Stimulated activated CD4-positive, alpha-beta T cell treated with anti-CD3 and anti-CD28 coated beads, Interleukin-2, amount 100 ng/mL, for 4 hours (primary cell): ENCODE data around the gene LMBRD2.
"Not testable (repeated sequence)": the region's sequence is repeated elsewhere in the genome, so short reads cannot be mapped to it uniquely, and the experiment has no call there.

ENCODE experiments used
- DNase-seq: peaks from one replicate; pipeline ENCODE4 v3.0.0-alpha.2; 2020; ENCODE audit warnings: low read depth

Gene LMBRD2

GRCh38 chr5:36161361-36161760, 9.7 kb upstream of the LMBRD2 start:
- no peak for DNase-seq

- DNase-seq = no peak
These were observed 8.9 kb upstream of the LMBRD2 start for GRCh38 chr5:36160617-36161016.

DNA sequence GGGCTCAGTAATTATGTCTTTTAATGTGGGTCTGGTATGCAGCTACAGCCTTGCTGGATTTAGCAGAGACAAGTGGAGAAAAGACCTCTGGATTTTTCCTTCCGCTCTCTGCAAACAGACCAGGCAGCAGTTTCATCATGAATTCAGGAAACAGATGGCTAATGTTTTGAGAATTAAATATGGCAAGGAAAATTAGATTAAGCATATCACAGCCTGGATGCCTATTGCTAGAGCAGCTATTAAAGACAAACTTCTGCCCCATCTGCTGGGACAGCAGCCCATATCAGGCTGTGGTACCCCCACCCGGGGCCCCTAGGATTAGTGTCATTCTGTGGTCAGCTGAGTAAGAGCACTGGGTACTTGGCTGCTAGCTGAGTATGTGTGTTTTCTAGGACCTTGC, 6.5 kb upstream of the LMBRD2 start:
- no peak for DNase-seq

- DNase-seq = no peak
These were observed 4.9 kb upstream of the LMBRD2 start for GRCh38 chr5:36156619-36157018.

DNA sequence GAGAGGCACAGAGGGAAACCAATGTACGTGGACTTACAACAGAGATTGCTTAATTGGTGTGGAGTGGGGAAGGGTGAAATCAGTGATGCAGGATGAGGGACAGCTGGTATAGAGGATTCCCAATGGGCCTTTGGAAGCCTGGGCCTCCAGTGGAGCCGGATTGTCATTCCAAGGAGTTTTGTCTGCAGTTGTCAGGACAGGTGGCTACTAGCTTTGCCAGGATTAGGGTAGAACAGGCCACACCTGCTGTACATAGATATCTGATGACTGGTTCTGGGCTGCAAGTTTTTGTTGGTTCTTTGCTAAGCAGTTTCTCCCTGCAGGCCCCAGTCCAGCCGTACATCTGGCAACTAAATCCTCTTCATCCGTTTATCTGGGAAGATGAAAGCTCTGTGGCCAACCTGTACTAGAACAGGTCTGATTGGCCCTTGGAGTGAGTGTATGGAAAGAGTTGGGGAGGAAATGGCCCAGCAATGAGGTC, 4.5 kb upstream of the LMBRD2 start:
- no peak for DNase-seq

DNA sequence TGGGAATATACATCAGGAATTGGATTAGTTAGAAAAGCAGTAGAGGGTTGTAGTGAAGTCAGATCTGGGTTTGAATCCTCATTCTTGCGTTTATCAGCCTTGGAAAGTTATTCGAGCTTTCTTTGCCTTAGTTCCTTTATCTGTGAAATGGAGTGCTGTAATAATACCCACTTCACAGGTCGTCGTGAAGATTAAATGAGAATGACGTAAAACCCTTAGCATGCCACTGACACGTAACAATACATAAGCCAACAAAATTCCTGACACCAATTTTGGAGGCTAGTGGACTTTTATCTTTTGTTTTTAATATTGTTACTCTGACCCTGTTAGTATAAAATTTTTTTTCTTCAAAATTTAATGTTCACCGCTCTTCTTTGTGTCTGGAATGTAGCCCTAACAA, 3.6 kb upstream of the LMBRD2 start:
- DNase-seq = no peak

GRCh38 chr5:36153726-36154125, 2.0 kb upstream of the LMBRD2 start:
- no peak for DNase-seq

- DNase-seq = no peak
These were observed 1.6 kb upstream of the LMBRD2 start for GRCh38 chr5:36153298-36153677.

DNA sequence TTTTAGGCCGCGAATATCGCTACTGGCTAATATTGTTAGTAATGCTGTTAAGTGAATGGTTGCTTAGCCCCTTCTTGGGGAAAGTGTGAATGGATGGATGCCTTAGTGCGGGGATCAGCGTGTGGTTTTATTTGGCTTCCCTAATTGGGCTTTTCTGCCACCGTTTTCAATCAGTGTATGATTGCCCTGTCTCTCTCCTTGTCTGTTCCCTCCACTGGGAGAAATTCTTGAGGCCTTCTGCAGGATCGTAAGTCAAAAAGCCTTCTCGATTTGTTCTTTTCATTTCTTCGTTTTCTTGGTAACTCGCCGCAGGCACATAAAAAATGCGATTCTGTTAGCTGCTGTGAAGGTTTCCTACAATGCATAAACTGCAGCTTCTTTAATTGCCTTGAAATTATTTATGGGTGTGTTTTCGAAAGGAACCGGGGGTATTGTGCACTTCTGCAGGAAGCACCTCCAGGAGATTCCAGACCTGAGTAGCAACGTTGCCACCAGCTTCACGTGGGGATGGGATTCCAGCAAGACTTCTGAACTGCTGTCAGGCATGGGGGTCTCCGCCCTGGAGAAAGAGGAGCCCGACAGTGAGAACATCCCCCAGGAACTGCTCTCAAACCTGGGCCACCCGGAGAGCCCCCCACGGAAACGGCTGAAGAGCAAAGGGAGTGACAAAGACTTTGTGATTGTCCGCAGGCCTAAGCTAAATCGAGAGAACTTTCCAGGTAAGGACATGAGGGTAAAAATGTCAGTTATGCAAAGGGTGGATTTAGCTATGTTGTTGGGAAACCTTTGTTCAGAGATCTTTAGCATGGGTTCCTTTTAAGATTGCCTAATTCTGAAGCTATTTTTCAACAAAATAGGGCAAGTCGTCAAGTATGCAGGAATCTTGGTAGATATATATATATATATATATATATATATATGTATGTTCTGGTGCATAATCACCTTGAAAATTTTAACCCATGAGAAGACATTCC, 924 bp upstream of the LMBRD2 start:
- no peak for DNase-seq

GRCh38 chr5:36150676-36151433, 832 bp downstream of the LMBRD2 start:
- DNase-seq = no peak

DNA sequence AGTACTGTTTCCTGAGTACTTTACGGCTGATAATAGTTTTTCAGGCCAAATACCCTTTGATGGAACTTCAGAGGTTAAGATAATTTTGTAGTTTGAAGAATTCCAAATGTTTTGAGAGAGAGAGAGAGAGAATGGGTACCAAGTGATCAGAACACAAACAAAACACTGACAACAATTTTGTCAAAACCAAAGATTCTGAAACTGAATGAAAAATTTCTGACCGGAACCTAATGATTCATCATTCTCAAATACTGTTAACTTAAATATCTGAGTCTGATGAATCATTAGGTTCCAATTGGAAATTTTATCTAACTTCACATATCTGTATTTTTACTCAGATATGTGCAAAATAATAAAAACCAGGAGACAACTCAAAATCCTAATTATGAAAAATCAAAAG, 4.0 kb downstream of the LMBRD2 start:
- no peak for DNase-seq

DNA sequence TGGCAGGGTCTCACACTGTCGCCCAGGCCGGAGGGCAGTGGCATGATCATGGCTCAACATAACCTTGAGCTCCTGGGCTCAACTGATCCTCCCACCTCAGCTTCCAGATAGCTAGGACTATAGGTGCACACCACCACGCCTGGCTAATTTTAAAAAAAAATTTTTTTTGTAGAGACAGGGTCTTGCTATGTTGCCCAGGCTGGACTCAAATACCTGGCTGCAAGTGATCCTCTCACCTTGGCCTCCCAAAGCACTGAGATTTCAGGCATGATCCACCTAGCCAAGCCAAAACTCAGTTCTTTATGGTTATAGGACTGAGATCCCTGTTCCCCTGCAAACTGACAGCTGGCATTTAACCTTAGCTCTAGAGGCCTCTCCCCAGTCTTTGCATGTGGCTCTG, 5.3 kb downstream of the LMBRD2 start:
- DNase-seq = no peak

DNA sequence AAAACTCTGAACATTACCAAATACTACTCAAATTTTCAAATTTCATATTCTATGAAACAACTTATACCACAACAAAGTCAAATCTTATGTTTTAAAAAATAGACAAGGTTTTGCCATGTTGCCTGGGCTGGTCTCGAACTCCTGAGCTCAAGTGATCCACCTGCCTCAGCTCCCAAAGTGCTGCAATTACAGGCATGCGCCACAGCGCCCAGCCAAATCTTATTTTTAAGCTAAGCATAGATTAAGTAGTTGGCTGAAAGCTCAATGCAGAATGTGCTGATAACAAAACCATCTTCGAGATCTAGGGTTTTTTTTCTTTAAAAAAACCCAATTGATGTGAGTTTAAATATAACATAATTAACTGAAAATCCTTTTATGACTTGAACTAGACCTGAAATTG, 6.4 kb downstream of the LMBRD2 start:
- no peak for DNase-seq

DNA sequence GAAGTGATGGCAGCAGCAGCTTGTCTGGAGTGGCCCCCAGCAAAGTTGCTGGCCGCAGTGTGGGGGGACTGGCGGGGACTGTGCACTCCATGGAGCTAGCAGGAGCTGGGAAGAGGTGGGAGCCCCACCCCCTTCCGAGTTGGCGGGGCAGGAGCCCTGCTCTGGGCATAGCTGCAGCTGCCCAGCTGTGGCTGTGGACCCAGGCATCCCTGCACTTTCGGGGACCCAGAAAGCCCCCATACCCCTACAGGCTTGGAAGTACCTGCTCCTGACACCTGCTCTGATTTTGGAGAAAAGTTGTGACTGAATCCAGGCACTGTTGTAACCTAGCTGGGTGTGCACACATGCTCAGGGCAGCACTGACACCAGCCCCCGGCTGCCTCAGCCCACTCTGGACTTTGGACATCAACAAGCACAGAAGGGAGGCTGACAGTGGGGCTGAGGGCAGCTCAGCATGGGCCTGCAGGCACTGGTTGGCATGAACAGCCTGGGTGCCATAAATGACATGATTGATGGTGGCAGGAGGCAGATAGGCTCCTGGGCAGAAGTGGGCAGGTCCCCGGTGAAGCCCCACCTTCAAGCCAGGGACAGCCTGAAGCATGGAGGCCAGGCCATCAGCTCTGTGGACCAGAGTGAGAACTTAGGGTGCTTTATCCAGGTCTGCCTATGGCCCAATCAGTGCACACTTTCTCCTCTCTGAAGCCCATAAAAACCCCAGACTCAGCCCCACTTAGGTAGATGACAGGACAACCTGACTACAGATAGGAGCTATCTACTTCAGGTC, 12.6 kb downstream of the LMBRD2 start:
- DNase-seq = no peak

DNA sequence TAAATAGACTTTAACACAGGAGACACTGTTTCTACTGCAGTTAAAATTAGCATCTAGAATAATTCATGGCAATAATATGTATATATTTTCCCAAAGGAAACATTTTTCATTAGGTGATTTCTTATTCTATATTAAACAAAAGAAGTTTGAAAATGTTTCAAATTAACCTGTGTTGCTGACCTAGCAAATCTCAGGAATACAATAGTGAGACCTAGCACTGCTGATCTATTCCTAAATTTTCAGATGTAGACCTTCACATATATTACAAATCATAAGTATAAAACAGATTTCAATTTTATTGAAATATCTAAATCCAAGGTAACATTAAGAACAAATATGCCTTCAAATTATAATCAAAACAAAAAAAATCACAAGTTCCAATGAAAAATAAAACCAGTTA, 15.1 kb downstream of the LMBRD2 start:
- no peak for DNase-seq

GRCh38 chr5:36135988-36136387, 15.7 kb downstream of the LMBRD2 start:
- no peak for DNase-seq

GRCh38 chr5:36133009-36133408, 18.7 kb downstream of the LMBRD2 start:
- DNase-seq = not testable (repeated sequence)

DNA sequence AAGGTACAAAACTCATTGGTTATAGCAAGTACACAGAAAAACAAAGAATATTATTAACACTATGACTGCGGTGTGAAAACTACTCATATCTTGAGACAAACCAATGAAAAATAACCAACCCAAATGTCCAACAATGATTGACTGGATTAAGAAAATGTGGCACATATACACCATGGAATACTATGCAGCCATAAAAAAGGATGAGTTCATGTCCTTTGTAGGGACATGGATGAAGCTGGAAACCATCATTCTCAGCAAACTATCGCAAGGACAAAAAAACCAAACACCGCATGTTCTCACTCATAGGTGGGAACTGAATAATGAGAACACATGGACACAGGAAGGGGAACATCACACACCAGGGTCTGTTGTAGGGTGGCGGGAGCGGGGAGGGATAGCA, 22.0 kb downstream of the LMBRD2 start:
- DNase-seq = not testable (repeated sequence)

GRCh38 chr5:36128795-36129194, 22.9 kb downstream of the LMBRD2 start:
- no peak for DNase-seq

DNA sequence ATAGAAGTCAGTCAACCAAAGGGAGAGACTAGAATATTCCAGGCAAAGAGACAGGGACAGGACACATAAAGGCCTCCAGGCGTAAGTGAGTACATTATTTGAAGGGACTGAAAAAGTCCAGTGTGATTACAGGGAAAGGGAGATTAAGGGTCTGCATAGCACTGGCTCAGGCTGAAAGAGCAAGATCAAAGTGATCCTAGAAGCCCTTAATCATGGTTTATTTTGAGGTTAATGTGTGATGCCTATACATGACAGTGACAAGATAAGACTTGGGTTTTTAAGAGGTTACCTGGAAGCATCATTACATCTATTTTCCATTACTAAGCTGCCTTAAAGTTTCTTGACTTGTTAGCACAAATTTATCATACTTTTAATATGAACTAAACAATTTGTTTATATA, 25.8 kb downstream of the LMBRD2 start:
- no peak for DNase-seq

- no peak for DNase-seq
These were observed 40.4 kb downstream of the LMBRD2 start for GRCh38 chr5:36111238-36111637.

DNA sequence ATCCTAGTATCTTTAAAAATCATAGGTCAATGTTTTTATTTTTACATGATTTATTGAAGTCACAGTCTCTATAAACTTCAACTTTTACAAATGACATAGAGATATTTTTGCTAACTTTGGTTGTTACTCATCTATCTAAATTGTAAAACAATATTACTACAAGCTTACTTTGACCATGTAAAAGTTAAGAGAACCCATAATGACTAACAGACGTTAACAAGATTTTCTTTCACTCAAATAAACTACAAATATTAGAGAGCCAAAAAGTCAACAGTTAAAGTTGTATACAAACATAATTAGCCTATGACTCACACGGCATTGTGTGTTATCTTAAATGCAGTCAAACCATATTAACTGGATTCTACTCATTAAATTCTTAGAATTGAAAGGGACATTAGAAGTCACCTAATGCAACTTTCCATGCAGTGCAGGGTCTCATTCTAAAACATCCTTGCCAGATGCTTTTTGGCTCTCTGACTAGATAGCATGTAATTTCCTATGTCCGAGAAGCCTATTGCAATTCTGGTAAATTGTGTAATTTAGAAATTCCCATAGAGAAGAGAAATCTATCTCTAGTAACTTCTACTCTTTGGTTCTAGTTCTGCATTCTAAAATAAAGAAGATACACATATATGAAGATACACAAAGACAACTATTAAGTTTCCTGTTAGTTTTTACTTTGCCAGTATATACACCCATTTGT, 42.8 kb downstream of the LMBRD2 start:
- no peak for DNase-seq
